KMS-11 (cell line): Measurements from ENCODE around the gene SNAPC1.

Experiments
- H2AFZ ChIP-seq: fragments of 200-600 bp; sonication (generic); 2 replicates; pipeline ENCODE4 v1.6.1; 2016; ENCODE audit warnings: antibody characterized with exemption, mixed run types, low read depth
- H3K27ac ChIP-seq: fragments of 200-600 bp; sonication (generic); 2 replicates; pipeline ENCODE4 v1.6.1; 2016; ENCODE audit warnings: mild to moderate bottlenecking, mixed run types
- H3K27me3 ChIP-seq: fragments of 200-600 bp; sonication (generic); 2 replicates; pipeline ENCODE4 v1.6.1; 2017; ENCODE audit warnings: mild to moderate bottlenecking, low read depth, mixed run types, moderate library complexity; ENCODE audit not compliant: insufficient read depth
- H3K36me3 ChIP-seq: fragments of 200-600 bp; sonication (generic); 2 replicates; pipeline ENCODE4 v1.6.1; 2017; ENCODE audit warnings: mild to moderate bottlenecking, mixed run types; ENCODE audit not compliant: insufficient read depth
- H3K4me1 ChIP-seq: fragments of 200-600 bp; sonication (generic); 2 replicates; pipeline ENCODE4 v1.6.1; 2016; ENCODE audit warnings: mild to moderate bottlenecking, low read depth, mixed run types; ENCODE audit not compliant: poor library complexity, severe bottlenecking
- H3K4me2 ChIP-seq: fragments of 200-600 bp; sonication (generic); 2 replicates; pipeline ENCODE4 v1.7.0; 2016; ENCODE audit warnings: mild to moderate bottlenecking, mixed run types
- H3K4me3 ChIP-seq: fragments of 200-600 bp; sonication (generic); IDR thresholded peaks from 2 replicates; pipeline ENCODE4 v1.6.1; 2017; ENCODE audit warnings: low read depth, low read length, mixed read lengths; ENCODE audit not compliant: insufficient read depth
- H3K79me2 ChIP-seq: fragments of 200-600 bp; sonication (generic); 2 replicates; pipeline ENCODE4 v1.6.1; 2016; ENCODE audit warnings: low read depth, mixed run types; ENCODE audit not compliant: insufficient read depth
- H3K9ac ChIP-seq: fragments of 200-600 bp; sonication (generic); 2 replicates; pipeline ENCODE4 v1.6.1; 2016; ENCODE audit warnings: mild to moderate bottlenecking, mixed run types
- H4K20me1 ChIP-seq: fragments of 200-600 bp; sonication (generic); 2 replicates; pipeline ENCODE4 v1.6.1; 2016; ENCODE audit warnings: mild to moderate bottlenecking, mixed run types; ENCODE audit not compliant: insufficient read depth
- TF ChIP-seq, protein P1 (sequence below): fragments of 200-600 bp; sonication (generic); conservative IDR thresholded peaks from 2 replicates; pipeline ENCODE4 v1.6.1; 2017; ENCODE audit warnings: low read depth, mild to moderate bottlenecking, antibody characterized with exemption, low read length, moderate library complexity, mixed read lengths

The SNAPC1 gene

DNA sequence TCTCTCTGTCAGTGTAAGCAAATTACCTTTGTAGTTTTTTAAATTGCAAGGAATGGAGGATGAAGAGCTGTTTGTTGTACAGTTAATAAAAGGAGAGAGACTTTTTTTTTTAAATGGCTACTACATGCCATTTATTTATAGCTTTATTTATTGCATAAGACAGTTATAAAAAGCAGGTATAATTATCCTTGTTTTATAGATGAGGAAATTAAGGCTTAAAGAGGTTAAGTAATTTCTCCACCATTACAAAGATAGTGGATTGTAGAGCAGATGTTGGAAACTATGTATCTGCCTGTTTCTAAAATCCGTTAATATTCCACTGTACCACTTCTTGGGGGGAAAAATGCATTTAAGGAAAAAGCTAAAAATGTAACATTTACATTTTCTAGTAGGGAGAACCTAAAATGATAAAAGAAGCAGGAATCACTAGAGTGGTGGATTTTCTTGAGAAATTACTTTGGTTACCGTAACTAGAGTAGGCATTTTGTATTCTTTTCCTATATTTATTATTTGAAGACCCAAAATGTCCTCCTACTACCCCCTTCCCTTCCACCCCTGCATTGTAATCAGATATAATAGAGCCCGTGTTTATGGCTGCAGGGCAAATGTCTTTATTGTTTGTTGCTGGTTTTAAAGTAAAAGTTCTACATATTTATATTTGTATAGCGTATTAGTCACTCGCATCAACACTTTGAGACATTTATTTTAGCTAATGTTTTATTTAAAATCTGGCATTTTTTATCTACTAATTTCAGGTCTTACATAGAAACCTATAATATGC lies 2.3 kb downstream of the SNAPC1 start:
- Histone ChIP-seq H3K79me2 (no peaks in the 10 kb centered on the region), H3K9ac (no peak overlapping the region), H2AFZ (no peak overlapping the region)

DNA sequence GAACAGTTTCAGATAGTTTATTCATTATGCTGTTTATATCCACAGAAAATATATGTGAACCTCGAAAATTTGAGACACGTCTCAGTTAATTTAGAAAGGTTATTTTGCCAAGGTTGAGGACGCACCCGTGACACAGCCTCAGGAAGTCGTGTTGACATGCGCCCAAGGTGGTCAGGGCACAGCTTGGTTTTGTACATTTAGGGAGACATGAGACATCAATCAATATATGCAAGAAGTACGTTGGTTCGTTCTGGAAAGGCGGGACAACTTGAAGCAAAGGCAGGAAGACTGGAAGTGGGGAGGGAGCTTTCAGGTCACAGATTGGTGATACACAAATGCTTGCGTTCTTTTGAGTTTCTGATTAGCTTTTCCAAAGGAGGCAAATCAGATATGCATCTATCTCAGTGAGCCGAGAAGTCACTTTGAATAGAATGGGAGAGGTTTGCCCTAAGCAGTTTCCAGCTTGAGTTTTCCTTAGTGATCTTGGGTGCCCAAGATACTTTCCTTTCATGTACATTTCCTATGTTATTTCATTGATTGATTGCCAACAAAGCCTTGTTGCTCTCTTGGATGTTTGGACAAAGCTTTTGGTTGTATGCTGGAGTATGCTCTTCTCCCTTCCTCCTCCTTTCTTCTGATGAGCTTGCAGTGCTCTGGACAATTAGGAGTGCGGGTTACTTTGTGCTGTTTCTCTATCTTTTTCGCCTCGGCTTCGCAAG lies 3.2 kb downstream of the SNAPC1 start:
- no peaks in the 10 kb centered on the region for H3K79me2 ChIP-seq

More for the DNA sequence above, 2.3 kb downstream of the SNAPC1 start:
- H3K4me2 ChIP-seq: no peak overlapping the region
- H3K4me3 ChIP-seq: no peak overlapping the region
- TF ChIP-seq, protein P1, sequence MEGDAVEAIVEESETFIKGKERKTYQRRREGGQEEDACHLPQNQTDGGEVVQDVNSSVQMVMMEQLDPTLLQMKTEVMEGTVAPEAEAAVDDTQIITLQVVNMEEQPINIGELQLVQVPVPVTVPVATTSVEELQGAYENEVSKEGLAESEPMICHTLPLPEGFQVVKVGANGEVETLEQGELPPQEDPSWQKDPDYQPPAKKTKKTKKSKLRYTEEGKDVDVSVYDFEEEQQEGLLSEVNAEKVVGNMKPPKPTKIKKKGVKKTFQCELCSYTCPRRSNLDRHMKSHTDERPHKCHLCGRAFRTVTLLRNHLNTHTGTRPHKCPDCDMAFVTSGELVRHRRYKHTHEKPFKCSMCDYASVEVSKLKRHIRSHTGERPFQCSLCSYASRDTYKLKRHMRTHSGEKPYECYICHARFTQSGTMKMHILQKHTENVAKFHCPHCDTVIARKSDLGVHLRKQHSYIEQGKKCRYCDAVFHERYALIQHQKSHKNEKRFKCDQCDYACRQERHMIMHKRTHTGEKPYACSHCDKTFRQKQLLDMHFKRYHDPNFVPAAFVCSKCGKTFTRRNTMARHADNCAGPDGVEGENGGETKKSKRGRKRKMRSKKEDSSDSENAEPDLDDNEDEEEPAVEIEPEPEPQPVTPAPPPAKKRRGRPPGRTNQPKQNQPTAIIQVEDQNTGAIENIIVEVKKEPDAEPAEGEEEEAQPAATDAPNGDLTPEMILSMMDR: no peak
- no peaks in the 10 kb centered on the region for H4K20me1 ChIP-seq
- H3K36me3 ChIP-seq: no peaks in the 10 kb centered on the region
- no peak overlapping the region for H3K27ac ChIP-seq
- no peaks in the 10 kb centered on the region for H3K27me3 ChIP-seq
- H3K4me1 ChIP-seq: no peaks in the 10 kb centered on the region

DNA sequence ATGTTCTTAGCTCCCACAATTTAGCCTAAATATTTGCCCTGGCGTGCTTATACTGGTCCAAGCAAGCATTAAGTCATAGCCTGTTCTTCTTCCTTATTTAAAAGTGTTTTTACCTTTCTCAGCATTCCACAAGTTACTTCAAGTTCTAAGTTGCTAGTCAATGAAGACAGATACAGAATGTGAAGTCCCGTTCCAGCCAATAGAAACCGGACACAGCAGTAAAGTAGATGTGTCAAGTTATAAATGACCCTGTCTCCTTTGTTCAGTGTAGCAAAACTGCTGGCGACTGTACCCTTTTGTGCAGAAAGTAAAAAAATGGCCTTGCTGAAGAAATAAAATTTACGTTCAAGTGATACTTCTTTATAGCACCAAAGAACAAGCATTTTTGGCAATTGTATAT lies 3.9 kb downstream of the SNAPC1 start:
- Histone ChIP-seq H2AFZ (no peak overlapping the region), H3K79me2 (no peaks in the 10 kb centered on the region), H3K4me1 (no peaks in the 10 kb centered on the region), H3K4me2 (no peak overlapping the region), H3K4me3 (no peak overlapping the region), H4K20me1 (no peaks in the 10 kb centered on the region), H3K27me3 (no peaks in the 10 kb centered on the region), H3K27ac (no peak overlapping the region), H3K9ac (no peak overlapping the region), H3K36me3 (no peaks in the 10 kb centered on the region)
- TF ChIP-seq, protein P1: no peak

More for the DNA sequence above, 3.2 kb downstream of the SNAPC1 start:
- TF ChIP-seq, protein P1: no peak
- Histone ChIP-seq H3K27ac (no peak overlapping the region), H3K9ac (no peak overlapping the region), H2AFZ (no peak overlapping the region), H4K20me1 (no peaks in the 10 kb centered on the region), H3K36me3 (no peaks in the 10 kb centered on the region), H3K4me1 (no peaks in the 10 kb centered on the region), H3K27me3 (no peaks in the 10 kb centered on the region), H3K4me2 (no peak overlapping the region), H3K4me3 (no peak overlapping the region)

DNA sequence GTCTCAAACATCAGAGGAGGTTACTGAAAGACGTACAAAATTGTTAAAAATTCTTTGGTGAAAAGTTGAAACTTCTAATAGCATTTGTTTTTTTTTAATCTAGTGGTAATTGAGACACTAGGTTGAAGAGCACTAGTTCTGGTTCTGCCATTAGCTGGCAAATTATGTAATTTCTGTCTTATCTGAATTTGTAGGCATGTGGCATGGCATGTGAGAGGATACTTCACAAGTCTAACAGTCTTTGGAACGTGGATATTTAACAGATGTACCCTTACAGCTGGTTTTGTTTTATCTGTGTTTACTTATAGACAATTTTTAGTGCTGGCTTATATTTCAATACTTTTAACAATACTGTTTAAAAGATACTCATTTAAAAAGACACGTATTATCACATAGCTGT lies 6.0 kb downstream of the SNAPC1 start:
- Histone ChIP-seq H4K20me1 (no peaks in the 10 kb centered on the region), H3K79me2 (no peaks in the 10 kb centered on the region)

More for the DNA sequence above, 6.0 kb downstream of the SNAPC1 start:
- H2AFZ ChIP-seq: no peak overlapping the region
- H3K9ac ChIP-seq: no peak overlapping the region
- no peak overlapping the region for H3K4me2 ChIP-seq
- H3K27me3 ChIP-seq: no peaks in the 10 kb centered on the region
- H3K36me3 ChIP-seq: no peaks in the 10 kb centered on the region
- no peaks in the 10 kb centered on the region for H3K4me1 ChIP-seq
- no peak overlapping the region for H3K27ac ChIP-seq
- H3K4me3 ChIP-seq: no peak overlapping the region
- TF ChIP-seq, protein P1: no peak
